ENCODE measurements around the gene ADNP. TPM values are rescaled to one million over a fixed set of nuclear protein-coding genes. Genes with fewer than 3 reads are reported as not detected.

The ADNP gene
- total and polyA plus RNA-seq, 2 of the 13 experiments (the other 11 are each of a cell fraction or from before 2014, with no cell fraction given) = 21.0 to 21.5 TPM

DNA sequence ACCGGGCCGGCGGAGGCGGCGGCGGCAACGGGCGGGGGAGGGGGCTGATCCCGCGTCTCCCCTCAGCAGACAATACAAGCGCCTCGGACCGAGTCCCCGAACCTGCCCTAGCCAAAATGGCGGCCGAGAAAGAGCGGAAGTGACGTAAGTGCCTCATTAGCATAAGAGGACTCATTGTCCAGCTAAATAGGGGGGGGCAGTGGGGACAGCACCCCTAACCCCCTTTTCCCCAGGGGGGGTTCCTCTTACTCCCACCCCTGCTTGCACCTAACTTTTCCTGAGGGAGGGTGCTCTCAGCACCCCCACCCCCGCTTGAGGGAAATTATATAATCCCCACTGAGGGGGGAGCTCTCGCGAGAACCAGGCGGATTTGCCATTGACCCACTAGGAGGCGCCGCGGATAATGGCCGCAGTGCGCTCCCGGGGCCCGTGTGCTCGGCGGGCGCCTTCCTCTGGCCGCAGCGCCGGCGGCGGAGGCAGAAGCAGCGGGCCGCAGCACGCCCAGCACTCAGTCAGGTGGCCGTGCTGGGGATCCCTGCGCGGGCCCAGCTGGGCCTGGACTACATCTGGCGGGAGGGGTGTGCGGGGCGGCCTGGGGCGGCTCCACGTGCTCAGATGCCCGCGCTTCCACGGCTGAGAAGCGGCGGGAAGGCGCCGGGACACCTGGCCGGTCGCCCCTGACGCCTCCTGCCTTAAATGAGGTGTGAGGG lies at the start of gene ADNP (continued):
- 0 out of 2 replicates have a peak, but pooled peaks have one; percentile 20 for TF ChIP-seq HDAC2 (CRISPR knock-in tag; IDR thresholded peaks at IDR 0.05)
- TF ChIP-seq ZNF296 (CRISPR knock-in tag; conservative IDR thresholded peaks at IDR 0.05) = no peak
- TF ChIP-seq RBM39 (IDR thresholded peaks at IDR 0.05; ENCODE audit: low read depth, low read length, poor library complexity, severe bottlenecking) = peak; percentile 96
- TF ChIP-seq, protein P1, sequence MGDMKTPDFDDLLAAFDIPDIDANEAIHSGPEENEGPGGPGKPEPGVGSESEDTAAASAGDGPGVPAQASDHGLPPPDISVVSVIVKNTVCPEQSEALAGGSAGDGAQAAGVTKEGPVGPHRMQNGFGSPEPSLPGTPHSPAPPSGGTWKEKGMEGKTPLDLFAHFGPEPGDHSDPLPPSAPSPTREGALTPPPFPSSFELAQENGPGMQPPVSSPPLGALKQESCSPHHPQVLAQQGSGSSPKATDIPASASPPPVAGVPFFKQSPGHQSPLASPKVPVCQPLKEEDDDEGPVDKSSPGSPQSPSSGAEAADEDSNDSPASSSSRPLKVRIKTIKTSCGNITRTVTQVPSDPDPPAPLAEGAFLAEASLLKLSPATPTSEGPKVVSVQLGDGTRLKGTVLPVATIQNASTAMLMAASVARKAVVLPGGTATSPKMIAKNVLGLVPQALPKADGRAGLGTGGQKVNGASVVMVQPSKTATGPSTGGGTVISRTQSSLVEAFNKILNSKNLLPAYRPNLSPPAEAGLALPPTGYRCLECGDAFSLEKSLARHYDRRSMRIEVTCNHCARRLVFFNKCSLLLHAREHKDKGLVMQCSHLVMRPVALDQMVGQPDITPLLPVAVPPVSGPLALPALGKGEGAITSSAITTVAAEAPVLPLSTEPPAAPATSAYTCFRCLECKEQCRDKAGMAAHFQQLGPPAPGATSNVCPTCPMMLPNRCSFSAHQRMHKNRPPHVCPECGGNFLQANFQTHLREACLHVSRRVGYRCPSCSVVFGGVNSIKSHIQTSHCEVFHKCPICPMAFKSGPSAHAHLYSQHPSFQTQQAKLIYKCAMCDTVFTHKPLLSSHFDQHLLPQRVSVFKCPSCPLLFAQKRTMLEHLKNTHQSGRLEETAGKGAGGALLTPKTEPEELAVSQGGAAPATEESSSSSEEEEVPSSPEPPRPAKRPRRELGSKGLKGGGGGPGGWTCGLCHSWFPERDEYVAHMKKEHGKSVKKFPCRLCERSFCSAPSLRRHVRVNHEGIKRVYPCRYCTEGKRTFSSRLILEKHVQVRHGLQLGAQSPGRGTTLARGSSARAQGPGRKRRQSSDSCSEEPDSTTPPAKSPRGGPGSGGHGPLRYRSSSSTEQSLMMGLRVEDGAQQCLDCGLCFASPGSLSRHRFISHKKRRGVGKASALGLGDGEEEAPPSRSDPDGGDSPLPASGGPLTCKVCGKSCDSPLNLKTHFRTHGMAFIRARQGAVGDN (CRISPR knock-in tag; IDR thresholded peaks at IDR 0.05) = peak; percentile 55
- peak; percentile 69; the same call in 1 of the 2 replicates for TF ChIP-seq GTF3A (CRISPR knock-in tag; conservative IDR thresholded peaks at IDR 0.05)
- TF ChIP-seq SRSF1 (optimal IDR thresholded peaks at IDR 0.05; ENCODE audit: low read depth, low read length) = peak; percentile 98
- TF ChIP-seq ZNF501 (CRISPR knock-in tag; IDR thresholded peaks at IDR 0.05) = 0 out of 2 replicates have a peak, but pooled peaks have one; percentile 57
- TF ChIP-seq MIXL1 (CRISPR knock-in tag; IDR thresholded peaks at IDR 0.05) = peak; percentile 79
- TF ChIP-seq ZBTB37 (CRISPR knock-in tag; IDR thresholded peaks at IDR 0.05) = no peak
- no peak for TF ChIP-seq NFE2L1 (CRISPR knock-in tag; IDR thresholded peaks at IDR 0.05; ENCODE audit: borderline replicate concordance)
- peak; percentile 80 for TF ChIP-seq ZFP90 (CRISPR knock-in tag; IDR thresholded peaks at IDR 0.05; ENCODE audit: borderline replicate concordance)
- TF ChIP-seq, protein P2, sequence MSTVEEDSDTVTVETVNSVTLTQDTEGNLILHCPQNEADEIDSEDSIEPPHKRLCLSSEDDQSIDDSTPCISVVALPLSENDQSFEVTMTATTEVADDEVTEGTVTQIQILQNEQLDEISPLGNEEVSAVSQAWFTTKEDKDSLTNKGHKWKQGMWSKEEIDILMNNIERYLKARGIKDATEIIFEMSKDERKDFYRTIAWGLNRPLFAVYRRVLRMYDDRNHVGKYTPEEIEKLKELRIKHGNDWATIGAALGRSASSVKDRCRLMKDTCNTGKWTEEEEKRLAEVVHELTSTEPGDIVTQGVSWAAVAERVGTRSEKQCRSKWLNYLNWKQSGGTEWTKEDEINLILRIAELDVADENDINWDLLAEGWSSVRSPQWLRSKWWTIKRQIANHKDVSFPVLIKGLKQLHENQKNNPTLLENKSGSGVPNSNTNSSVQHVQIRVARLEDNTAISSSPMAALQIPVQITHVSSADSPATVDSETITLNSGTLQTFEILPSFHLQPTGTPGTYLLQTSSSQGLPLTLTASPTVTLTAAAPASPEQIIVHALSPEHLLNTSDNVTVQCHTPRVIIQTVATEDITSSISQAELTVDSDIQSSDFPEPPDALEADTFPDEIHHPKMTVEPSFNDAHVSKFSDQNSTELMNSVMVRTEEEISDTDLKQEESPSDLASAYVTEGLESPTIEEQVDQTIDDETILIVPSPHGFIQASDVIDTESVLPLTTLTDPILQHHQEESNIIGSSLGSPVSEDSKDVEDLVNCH (CRISPR knock-in tag; IDR thresholded peaks at IDR 0.05) = no peak
- TF ChIP-seq GABPB1 (CRISPR knock-in tag; IDR thresholded peaks at IDR 0.05) = peak; percentile 94
- TF ChIP-seq ZBTB14 (CRISPR knock-in tag; IDR thresholded peaks at IDR 0.05) = no peak
- TF ChIP-seq, protein P3, sequence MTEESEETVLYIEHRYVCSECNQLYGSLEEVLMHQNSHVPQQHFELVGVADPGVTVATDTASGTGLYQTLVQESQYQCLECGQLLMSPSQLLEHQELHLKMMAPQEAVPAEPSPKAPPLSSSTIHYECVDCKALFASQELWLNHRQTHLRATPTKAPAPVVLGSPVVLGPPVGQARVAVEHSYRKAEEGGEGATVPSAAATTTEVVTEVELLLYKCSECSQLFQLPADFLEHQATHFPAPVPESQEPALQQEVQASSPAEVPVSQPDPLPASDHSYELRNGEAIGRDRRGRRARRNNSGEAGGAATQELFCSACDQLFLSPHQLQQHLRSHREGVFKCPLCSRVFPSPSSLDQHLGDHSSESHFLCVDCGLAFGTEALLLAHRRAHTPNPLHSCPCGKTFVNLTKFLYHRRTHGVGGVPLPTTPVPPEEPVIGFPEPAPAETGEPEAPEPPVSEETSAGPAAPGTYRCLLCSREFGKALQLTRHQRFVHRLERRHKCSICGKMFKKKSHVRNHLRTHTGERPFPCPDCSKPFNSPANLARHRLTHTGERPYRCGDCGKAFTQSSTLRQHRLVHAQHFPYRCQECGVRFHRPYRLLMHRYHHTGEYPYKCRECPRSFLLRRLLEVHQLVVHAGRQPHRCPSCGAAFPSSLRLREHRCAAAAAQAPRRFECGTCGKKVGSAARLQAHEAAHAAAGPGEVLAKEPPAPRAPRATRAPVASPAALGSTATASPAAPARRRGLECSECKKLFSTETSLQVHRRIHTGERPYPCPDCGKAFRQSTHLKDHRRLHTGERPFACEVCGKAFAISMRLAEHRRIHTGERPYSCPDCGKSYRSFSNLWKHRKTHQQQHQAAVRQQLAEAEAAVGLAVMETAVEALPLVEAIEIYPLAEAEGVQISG (CRISPR knock-in tag; IDR thresholded peaks at IDR 0.05) = peak; percentile 61; the same call in 1 of the 2 replicates
- 0 out of 2 replicates have a peak, but pooled peaks have one; percentile 32 for TF ChIP-seq IRX3 (CRISPR knock-in tag; IDR thresholded peaks at IDR 0.05; ENCODE audit: borderline replicate concordance, low read depth)

Data from HepG2 (cell line).